ENCODE data around the gene OXCT1. TPM values are rescaled to one million over a fixed set of nuclear protein-coding genes. Genes with fewer than 3 reads are reported as not detected.

The OXCT1 gene
- total RNA-seq, 2 experiments from 2014 or later: 65.0 to 70.5 TPM

DNA sequence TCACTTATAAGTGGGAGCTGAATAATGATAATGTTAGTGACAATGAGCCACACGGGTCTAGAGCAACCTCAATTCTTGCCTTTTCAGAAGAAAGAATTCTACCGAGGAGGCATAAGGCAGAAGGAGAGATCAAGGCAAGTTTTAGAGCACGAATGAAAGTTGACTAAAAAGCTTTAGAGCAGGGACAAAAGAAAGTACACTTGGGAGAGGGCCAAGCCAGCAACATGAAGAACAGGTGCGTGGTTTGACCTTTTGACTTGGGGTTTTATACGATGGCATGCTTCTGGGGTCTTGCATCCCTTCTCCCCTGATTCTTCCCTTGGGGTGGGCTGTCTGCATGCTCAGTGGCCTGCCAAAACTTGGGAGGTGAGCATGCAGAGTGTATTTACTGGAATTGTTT is 12.5 kb upstream of the OXCT1 start:
- H3K4me1 Mint-ChIP-seq (ENCODE audit: low read depth): no peaks in the 10 kb centered on the region
- no peaks in the 10 kb centered on the region for H3K9me3 Mint-ChIP-seq
- TF ChIP-seq, protein P1, sequence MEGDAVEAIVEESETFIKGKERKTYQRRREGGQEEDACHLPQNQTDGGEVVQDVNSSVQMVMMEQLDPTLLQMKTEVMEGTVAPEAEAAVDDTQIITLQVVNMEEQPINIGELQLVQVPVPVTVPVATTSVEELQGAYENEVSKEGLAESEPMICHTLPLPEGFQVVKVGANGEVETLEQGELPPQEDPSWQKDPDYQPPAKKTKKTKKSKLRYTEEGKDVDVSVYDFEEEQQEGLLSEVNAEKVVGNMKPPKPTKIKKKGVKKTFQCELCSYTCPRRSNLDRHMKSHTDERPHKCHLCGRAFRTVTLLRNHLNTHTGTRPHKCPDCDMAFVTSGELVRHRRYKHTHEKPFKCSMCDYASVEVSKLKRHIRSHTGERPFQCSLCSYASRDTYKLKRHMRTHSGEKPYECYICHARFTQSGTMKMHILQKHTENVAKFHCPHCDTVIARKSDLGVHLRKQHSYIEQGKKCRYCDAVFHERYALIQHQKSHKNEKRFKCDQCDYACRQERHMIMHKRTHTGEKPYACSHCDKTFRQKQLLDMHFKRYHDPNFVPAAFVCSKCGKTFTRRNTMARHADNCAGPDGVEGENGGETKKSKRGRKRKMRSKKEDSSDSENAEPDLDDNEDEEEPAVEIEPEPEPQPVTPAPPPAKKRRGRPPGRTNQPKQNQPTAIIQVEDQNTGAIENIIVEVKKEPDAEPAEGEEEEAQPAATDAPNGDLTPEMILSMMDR (IDR thresholded peaks at IDR 0.05): no peak
- ChIA-PET CTCF (interaction anchor here (0.8 kb wide), 1 partner anchor 26 kb away, joined by 3 read pairs; no protein-coding TSS in a partner anchor), POLR2A (interaction anchor here (1.0 to 1.1 kb wide), 2 partner anchors 9 to 12 kb away, joined by 3 read pairs; partner anchors contain the start of gene OXCT1)
- intact Hi-C loops (cut with micrococcal nuclease): no loop called here
- H3K27me3 Mint-ChIP-seq: peaks cover 6% of the 10 kb centered on the region
- DNase-seq (no peak), ATAC-seq (no peak)
- H3K36me3 Mint-ChIP-seq (ENCODE audit: low read depth): no peaks in the 10 kb centered on the region
- no peak overlapping the region for H3K27ac Mint-ChIP-seq
- no peak overlapping the region for H3K4me3 Mint-ChIP-seq

DNA sequence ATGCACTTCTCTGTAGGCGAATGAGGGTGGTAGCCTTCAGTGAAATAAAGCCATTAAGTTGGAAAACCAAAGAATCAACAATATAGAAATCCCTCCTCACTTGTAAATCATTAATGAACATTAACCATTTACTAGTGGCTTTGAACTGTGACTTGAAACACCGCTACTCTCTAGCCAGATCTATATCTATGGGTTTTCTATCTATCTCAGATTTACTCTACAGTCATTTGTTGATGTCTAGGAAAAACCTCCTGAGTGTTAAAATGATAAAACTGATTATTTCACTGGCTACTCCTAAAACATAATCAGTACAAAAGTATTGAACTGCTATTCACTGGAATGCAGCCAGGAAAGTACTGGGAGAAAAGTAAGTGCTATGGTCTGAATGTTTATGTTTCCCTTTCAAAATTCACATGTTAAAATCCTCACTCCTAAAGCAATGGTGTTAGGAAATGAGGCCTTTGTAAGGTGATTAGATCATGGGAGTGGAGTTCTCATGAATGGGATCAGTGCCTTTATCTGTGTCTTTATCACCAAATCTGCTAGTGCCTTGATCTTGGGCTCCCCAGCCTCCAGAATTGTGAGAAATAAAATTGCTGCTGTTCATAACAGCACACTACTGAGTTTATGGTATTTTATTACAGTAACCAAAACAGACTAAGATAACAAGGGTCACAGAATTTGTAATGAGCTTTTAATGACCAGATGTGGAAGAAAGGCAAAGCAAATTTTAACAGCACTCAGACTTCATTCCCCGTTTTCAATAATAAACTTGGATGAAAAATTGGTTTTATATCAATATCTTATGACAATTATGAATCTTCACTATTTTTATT is 8.6 kb upstream of the OXCT1 start:
- Mint-ChIP-seq H3K9me3 (no peaks in the 10 kb centered on the region), H3K27me3 (peaks cover 3% of the 10 kb centered on the region), H3K4me3 (no peak overlapping the region), H3K4me1 (ENCODE audit: low read depth) (peaks cover 10% of the 10 kb centered on the region), H3K27ac (no peak overlapping the region), H3K36me3 (ENCODE audit: low read depth) (no peaks in the 10 kb centered on the region)
- ChIA-PET CTCF (interaction anchor here (1.0 kb wide), 1 partner anchor 22 kb away, joined by 3 read pairs; no protein-coding TSS in a partner anchor), POLR2A (no interaction called here)
- TF ChIP-seq, protein P1 (IDR thresholded peaks at IDR 0.05): no peak
- DNase-seq (no peak), ATAC-seq (no peak)
- intact Hi-C loops (cut with micrococcal nuclease): no loop called here

DNA sequence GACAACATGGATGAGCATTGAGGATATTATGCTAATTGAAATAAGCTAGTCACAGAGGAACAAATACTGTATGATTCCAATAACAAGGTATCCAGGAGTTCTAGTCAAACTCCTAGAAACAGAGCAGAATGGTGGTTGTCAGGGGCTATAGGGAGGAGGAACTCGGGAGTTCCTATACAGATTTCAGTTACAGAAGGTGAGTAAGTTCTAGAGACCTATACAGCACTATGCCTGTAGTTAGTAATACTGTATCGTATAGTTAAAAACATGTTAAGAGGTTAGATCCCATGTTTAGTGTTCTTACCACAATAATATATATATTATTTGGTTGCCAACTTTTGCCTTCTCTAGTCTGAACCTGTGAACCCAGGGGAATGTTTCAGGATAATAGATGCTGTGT is 7.9 kb upstream of the OXCT1 start:
- Mint-ChIP-seq H3K27ac (no peak overlapping the region), H3K4me3 (no peak overlapping the region), H3K4me1 (ENCODE audit: low read depth) (peaks cover 10% of the 10 kb centered on the region), H3K9me3 (no peaks in the 10 kb centered on the region), H3K27me3 (peaks cover 3% of the 10 kb centered on the region), H3K36me3 (ENCODE audit: low read depth) (no peaks in the 10 kb centered on the region)
- CTCF ChIA-PET: interaction anchor here (1.4 to 1.5 kb wide), 2 partner anchors 26 to 179 kb away, joined by 3 to 5 read pairs; partner anchors contain the start of gene RIMOC1
- POLR2A ChIA-PET: no interaction called here
- intact Hi-C loops (cut with micrococcal nuclease): no loop called here
- TF ChIP-seq, protein P1 (IDR thresholded peaks at IDR 0.05): no peak
- DNase-seq: no peak
- ATAC-seq: no peak

DNA sequence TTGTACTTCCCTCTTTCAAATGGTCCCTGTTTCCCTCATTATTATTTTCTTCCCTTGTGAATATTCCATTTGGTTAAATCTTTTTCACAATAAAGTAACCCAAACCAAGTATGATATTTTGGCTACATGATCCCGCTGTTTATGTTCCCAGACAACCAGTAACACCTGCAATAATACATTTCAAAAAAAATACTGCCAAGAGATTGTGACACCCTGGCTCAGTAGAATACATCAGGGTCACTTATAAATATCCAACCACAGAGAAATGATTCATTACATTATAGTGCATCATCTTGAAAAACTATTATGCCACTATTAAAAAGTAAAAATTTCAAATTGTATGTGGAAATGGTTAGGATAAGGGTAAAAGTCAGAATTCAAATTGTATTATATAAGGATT is 7.2 kb upstream of the OXCT1 start:
- Mint-ChIP-seq H3K4me3 (no peak overlapping the region), H3K27me3 (peaks cover 3% of the 10 kb centered on the region), H3K9me3 (no peaks in the 10 kb centered on the region), H3K4me1 (ENCODE audit: low read depth) (peaks cover 10% of the 10 kb centered on the region), H3K36me3 (ENCODE audit: low read depth) (no peaks in the 10 kb centered on the region), H3K27ac (no peak overlapping the region)
- intact Hi-C loops (cut with micrococcal nuclease): no loop called here
- DNase-seq: no peak
- POLR2A ChIA-PET: interaction anchor here (0.6 to 1.2 kb wide), 2 partner anchors 48 to 327 kb away, joined by 3 to 4 read pairs; partner anchors contain the start of gene FBXO4
- no peak for ATAC-seq
- TF ChIP-seq, protein P1 (IDR thresholded peaks at IDR 0.05): no peak
- CTCF ChIA-PET: interaction anchor here (1.2 to 1.5 kb wide), 4 partner anchors 8 to 180 kb away, joined by 3 to 5 read pairs (median 4); partner anchors contain the start of gene RIMOC1

DNA sequence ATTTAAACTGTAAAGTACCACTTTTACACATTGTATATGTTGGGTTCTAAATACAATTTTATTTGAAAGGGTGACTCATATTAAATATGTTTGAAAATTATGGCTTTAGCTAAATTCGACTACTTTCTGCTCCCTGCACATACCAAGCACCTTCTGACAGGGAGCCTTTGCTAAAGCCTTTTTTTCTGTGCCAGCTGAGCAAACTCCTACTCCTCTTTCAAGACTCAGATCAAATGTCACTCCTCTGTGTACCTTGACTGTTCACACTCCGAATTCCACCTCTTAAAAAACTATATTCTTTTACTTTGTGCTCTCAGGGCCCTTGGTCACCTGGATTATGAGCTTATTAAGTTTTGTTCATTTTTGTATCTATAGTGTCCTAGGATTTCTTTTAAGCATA is 6.5 kb upstream of the OXCT1 start:
- no peak for ATAC-seq
- TF ChIP-seq, protein P1 (IDR thresholded peaks at IDR 0.05): no peak
- peaks cover 12% of the 10 kb centered on the region for H3K4me1 Mint-ChIP-seq (ENCODE audit: low read depth)
- H3K27me3 Mint-ChIP-seq: peaks cover 3% of the 10 kb centered on the region
- H3K36me3 Mint-ChIP-seq (ENCODE audit: low read depth): no peaks in the 10 kb centered on the region
- DNase-seq: no peak
- CTCF ChIA-PET: interaction anchor here (1.0 to 2.1 kb wide), 6 partner anchors 9 to 181 kb away, joined by 3 to 6 read pairs (median 4); partner anchors contain the start of gene RIMOC1
- intact Hi-C loops (cut with micrococcal nuclease): no loop called here
- H3K9me3 Mint-ChIP-seq: no peaks in the 10 kb centered on the region
- H3K27ac Mint-ChIP-seq: no peak overlapping the region
- no peak overlapping the region for H3K4me3 Mint-ChIP-seq
- POLR2A ChIA-PET: interaction anchor here (1.2 to 2.2 kb wide), 2 partner anchors 28 to 49 kb away, joined by 4 to 6 read pairs; partner anchors contain the start of genes FBXO4 and RIMOC1
